PC-3 (cell line): ENCODE data around the gene VSIG8. TPM values are rescaled to one million over a fixed set of nuclear protein-coding genes. Genes with fewer than 3 reads are reported as not detected.

ENCODE experiments used
- ATAC-seq: fragments of 200-7000 bp; cut with Tn5 transposase; 2 replicates; pipeline ENCODE4 v1.9.1; 2020; ENCODE audit warnings: mild to moderate bottlenecking, moderate library complexity
- BruUV-seq: library from RNA; stranded (reverse); fragments of 400-500 nt; replicated peaks from 2 replicates; lab custom pipeline; 2021; lab: Mats Ljungman, UMichigan
- CTCF ChIA-PET: fragments of 300-600 bp; sonication (Branson Sonifier 250); formaldehyde crosslinking; loops from one replicate; lab custom pipeline; 2022; ENCODE audit warnings: antibody characterized with exemption; lab: Charles Lee
- POLR2A ChIA-PET: fragments of 300-600 bp; sonication (Branson Sonifier 250); formaldehyde crosslinking; loops from one replicate; lab custom pipeline; 2022; ENCODE audit warnings: antibody characterized with exemption; ENCODE audit not compliant: unreplicated experiment; lab: Charles Lee
- DNase-seq: peaks from one replicate; pipeline ENCODE4 v3.0.0-alpha.2; 2015
- H2AFZ ChIP-seq: fragments of 300-600 bp; sonication (generic); 2 replicates; pipeline ENCODE4 v1.6.0; 2016; ENCODE audit warnings: antibody characterized with exemption, low read length
- H3F3A ChIP-seq: fragments of 300-600 bp; sonication (generic); one replicate; pipeline ENCODE4 v1.6.0; 2017; ENCODE audit warnings: antibody characterized with exemption, low read length, control low read depth, mild to moderate bottlenecking; ENCODE audit not compliant: unreplicated experiment
- H3K27ac ChIP-seq: fragments of 300-600 bp; sonication (generic); 2 replicates; pipeline ENCODE4 v1.5.1; 2016; ENCODE audit warnings: mild to moderate bottlenecking, low read length
- H3K27me3 ChIP-seq: fragments of 300-600 bp; sonication (generic); 2 replicates; pipeline ENCODE4 v1.6.1; 2016; ENCODE audit warnings: low read length, mixed read lengths
- H3K36me3 ChIP-seq: fragments of 300-600 bp; sonication (generic); 2 replicates; pipeline ENCODE4 v1.6.1; 2016; ENCODE audit warnings: low read depth, mixed run types, low read length, mixed read lengths
- H3K4me1 ChIP-seq: fragments of 300-600 bp; sonication (generic); 2 replicates; pipeline ENCODE4 v1.5.1; 2016; ENCODE audit warnings: low read length; ENCODE audit not compliant: insufficient read depth
- H3K4me2 ChIP-seq: fragments of 300-600 bp; sonication (generic); 2 replicates; pipeline ENCODE4 v1.6.0; 2016; ENCODE audit warnings: low read length
- H3K4me3 ChIP-seq: fragments of 300-600 bp; sonication (generic); 2 replicates; pipeline ENCODE4 v1.5.1; 2016; ENCODE audit warnings: mild to moderate bottlenecking, low read length, mixed read lengths
- H3K79me2 ChIP-seq: fragments of 300-600 bp; sonication (generic); 2 replicates; pipeline ENCODE4 v1.6.1; 2017; ENCODE audit warnings: low read length, mixed read lengths
- H3K9ac ChIP-seq: fragments of 300-600 bp; sonication (generic); 2 replicates; pipeline ENCODE4 v1.6.0; 2016; ENCODE audit warnings: mild to moderate bottlenecking, low read length
- H3K9me2 ChIP-seq: fragments of 300-600 bp; sonication (generic); replicated peaks from 2 replicates; pipeline ENCODE4 v1.6.1; 2016; ENCODE audit warnings: mixed run types, low read length, mixed read lengths
- H3K9me3 ChIP-seq: fragments of 300-600 bp; sonication (generic); 2 replicates; pipeline ENCODE4 v1.6.1; 2016; ENCODE audit warnings: low read length, mixed read lengths
- H4K20me1 ChIP-seq: fragments of 300-600 bp; sonication (generic); 2 replicates; pipeline ENCODE4 v1.6.1; 2016; ENCODE audit warnings: low read length, mixed read lengths
- EZH2 ChIP-seq: fragments of 300-600 bp; sonication (generic); IDR thresholded peaks from one replicate; pipeline ENCODE4 v1.6.1; 2017; ENCODE audit warnings: antibody characterized with exemption, mild to moderate bottlenecking, low read length; ENCODE audit not compliant: unreplicated experiment
- EZH2phosphoT487 ChIP-seq: fragments of 300-600 bp; sonication (generic); IDR thresholded peaks from 2 replicates; pipeline ENCODE4 v1.6.1; 2018; ENCODE audit warnings: mild to moderate bottlenecking, antibody characterized with exemption, low read length, borderline replicate concordance
- intact Hi-C: fragments of 100-400 bp; cut with micrococcal nuclease; formaldehyde crosslinking; loops from 2 replicates; pipeline ENCODE4 v1.9.0; 2023
- total RNA-seq: library from RNA; depleted of rRNA; stranded (reverse); fragments of >200 nt; gene quantifications from 2 replicates; pipeline ENCODE4 v1.2.3, GENCODE V29; 2014
- TF ChIP-seq, protein P1 (sequence below): fragments of 300-600 bp; sonication (generic); conservative IDR thresholded peaks from 2 replicates; pipeline ENCODE4 v1.5.1; 2017; ENCODE audit warnings: antibody characterized with exemption, low read depth, mild to moderate bottlenecking, low read length

Gene VSIG8
- total RNA-seq, 1 experiment from 2014 or later, result 0.47 TPM

DNA sequence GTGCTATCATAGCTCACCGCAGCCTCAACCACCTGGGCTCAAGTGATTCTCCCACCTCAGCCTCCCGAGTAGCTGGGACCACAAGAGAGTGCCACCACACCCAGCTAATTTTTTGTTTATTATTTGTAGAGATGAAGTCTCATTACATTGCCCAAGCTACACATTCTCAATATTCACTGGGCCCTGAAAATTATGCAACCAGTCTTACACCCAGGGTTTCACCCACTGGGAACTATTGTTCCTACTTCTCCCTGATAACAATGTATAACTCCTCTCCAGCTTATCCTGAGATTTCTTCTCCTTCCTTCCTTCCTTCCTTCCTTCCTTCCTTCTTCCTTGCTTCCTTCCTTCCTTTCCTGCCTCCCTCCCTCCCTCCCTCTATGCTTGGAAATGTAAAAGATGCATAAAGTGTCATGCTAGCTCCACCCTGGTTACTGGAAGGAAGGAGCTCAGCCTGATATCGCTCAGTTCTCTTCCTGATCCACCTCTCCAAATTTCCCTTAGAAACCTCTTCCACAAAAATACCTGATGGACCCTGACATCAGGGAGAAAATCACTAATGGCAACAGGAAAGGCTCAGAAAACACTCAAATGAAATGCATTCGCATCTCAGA lies 11.2 kb upstream of the VSIG8 start:
- Histone ChIP-seq H3K27ac (no peak overlapping the region), H3K27me3 (no peaks in the 10 kb centered on the region), H3K9me2 (no peaks in the 10 kb centered on the region), H3K9me3 (no peaks in the 10 kb centered on the region), H3K79me2 (no peaks in the 10 kb centered on the region), H3K4me3 (no peak overlapping the region), H3K4me2 (no peak overlapping the region), H3K4me1 (peaks cover 15% of the 10 kb centered on the region), H2AFZ (no peak overlapping the region), H4K20me1 (no peaks in the 10 kb centered on the region), H3K36me3 (no peaks in the 10 kb centered on the region), H3F3A (no peaks in the 10 kb centered on the region), H3K9ac (no peak overlapping the region)
- intact Hi-C loops, result no loop called here
- no TSS peak for BruUV-seq
- ATAC-seq (no peak), DNase-seq (no peak)
- ChIA-PET CTCF (no interaction called here), POLR2A (no interaction called here)
- TF ChIP-seq, protein P1, sequence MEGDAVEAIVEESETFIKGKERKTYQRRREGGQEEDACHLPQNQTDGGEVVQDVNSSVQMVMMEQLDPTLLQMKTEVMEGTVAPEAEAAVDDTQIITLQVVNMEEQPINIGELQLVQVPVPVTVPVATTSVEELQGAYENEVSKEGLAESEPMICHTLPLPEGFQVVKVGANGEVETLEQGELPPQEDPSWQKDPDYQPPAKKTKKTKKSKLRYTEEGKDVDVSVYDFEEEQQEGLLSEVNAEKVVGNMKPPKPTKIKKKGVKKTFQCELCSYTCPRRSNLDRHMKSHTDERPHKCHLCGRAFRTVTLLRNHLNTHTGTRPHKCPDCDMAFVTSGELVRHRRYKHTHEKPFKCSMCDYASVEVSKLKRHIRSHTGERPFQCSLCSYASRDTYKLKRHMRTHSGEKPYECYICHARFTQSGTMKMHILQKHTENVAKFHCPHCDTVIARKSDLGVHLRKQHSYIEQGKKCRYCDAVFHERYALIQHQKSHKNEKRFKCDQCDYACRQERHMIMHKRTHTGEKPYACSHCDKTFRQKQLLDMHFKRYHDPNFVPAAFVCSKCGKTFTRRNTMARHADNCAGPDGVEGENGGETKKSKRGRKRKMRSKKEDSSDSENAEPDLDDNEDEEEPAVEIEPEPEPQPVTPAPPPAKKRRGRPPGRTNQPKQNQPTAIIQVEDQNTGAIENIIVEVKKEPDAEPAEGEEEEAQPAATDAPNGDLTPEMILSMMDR, result no peak
- TF ChIP-seq EZH2phosphoT487 (no peak), EZH2 (no peak)

DNA sequence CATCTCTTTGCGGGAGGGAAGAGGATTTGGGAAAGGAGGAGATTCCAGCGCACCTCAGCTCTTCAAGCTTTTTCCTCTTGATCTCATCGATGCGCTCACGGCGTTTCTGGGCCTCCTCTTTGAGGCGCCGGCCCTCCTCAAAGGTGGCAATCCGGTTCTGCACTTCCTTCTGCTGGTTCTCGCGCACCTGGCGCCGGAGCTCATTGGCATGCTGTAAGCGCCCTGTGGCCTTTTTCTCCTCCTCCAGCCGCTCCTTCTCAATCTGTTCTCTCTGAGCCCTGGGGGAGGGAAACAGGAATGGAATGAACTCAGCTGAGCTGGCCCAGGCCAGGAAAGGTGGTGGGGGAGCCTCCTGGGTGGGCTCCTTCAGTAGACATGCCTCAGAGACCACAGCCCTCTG lies 10.4 kb upstream of the VSIG8 start:
- no peaks in the 10 kb centered on the region for H3K9me3 ChIP-seq
- intact Hi-C loops, result no loop called here
- H3K36me3 ChIP-seq, result no peaks in the 10 kb centered on the region
- TF ChIP-seq EZH2phosphoT487 (no peak), EZH2 (no peak)
- TF ChIP-seq, protein P1, result no peak
- H3K4me1 ChIP-seq, result peaks cover 17% of the 10 kb centered on the region
- no peak overlapping the region for H2AFZ ChIP-seq
- ChIA-PET CTCF (no interaction called here), POLR2A (no interaction called here)
- H4K20me1 ChIP-seq, result no peaks in the 10 kb centered on the region
- no peaks in the 10 kb centered on the region for H3K27me3 ChIP-seq
- H3K27ac ChIP-seq, result no peak overlapping the region
- ATAC-seq, result no peak
- BruUV-seq, result no TSS peak
- H3K4me3 ChIP-seq, result no peak overlapping the region
- H3F3A ChIP-seq, result no peaks in the 10 kb centered on the region
- H3K9me2 ChIP-seq, result no peaks in the 10 kb centered on the region
- H3K4me2 ChIP-seq, result no peak overlapping the region
- H3K9ac ChIP-seq, result no peak overlapping the region
- DNase-seq, result no peak
- H3K79me2 ChIP-seq, result no peaks in the 10 kb centered on the region

DNA sequence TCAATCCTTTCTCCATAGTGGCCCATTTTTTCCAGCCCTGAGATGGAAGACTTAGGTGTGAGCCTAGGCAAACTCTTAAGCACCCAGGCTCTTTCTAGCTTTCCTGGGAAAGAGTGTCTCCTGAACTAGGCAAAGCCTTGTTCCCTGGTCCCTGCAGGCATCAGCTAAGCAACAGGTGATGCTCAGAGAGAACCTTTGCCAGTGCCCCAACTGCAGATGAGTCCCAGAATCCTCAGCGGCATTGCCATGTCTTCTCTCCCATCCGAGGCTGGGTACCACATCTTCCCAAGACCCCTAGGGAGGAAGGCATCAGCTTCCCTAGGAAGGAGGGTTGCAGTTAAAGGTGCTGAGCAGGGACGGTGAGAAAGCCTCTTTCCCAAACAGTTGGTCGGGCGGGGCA lies 8.2 kb upstream of the VSIG8 start:
- Histone ChIP-seq H3K27me3 (no peaks in the 10 kb centered on the region), H3K4me1 (peaks cover 17% of the 10 kb centered on the region), H3K9ac (no peak overlapping the region), H3K79me2 (no peaks in the 10 kb centered on the region), H3K36me3 (no peaks in the 10 kb centered on the region), H3K4me3 (no peak overlapping the region), H3K9me3 (no peaks in the 10 kb centered on the region), H3K27ac (no peak overlapping the region), H3K4me2 (no peak overlapping the region), H3F3A (no peaks in the 10 kb centered on the region), H3K9me2 (no peaks in the 10 kb centered on the region), H4K20me1 (no peaks in the 10 kb centered on the region), H2AFZ (no peak overlapping the region)
- ChIA-PET CTCF (no interaction called here), POLR2A (no interaction called here)
- no peak for TF ChIP-seq EZH2phosphoT487
- TF ChIP-seq, protein P1, result no peak
- TF ChIP-seq EZH2, result no peak
- DNase-seq, result no peak
- intact Hi-C loops, result no loop called here
- no TSS peak for BruUV-seq
- no peak for ATAC-seq
